NCI-H1417 treated with DMSO at 0.1 percent for 48 hours (cell line): Measurements from ENCODE around the gene DRC3.
A peak's percentile ranks its signal among the peaks of the same experiment; 100 is the strongest.

ENCODE experiments used
- DNase-seq: peaks from one replicate; lab custom pipeline; 2025; lab: John Stamatoyannopoulos, UW

DRC3 gene

GRCh38 chr17:18025241-18025944 is 52.7 kb downstream of the DRC3 start:
- DNase-seq = no peak

GRCh38 chr17:18025945-18026776 is 53.5 kb downstream of the DRC3 start:
- DNase-seq = no peak

GRCh38 chr17:18027280-18027679 is 54.6 kb downstream of the DRC3 start:
- DNase-seq = no peak

GRCh38 chr17:18028114-18028951 is 55.7 kb downstream of the DRC3 start:
- no peak for DNase-seq

GRCh38 chr17:18028952-18029540 is 56.4 kb downstream of the DRC3 start:
- DNase-seq = no peak

- DNase-seq = no peak
Observed at GRCh38 chr17:18031955-18032354, 59.3 kb downstream of the DRC3 start.

GRCh38 chr17:18033442-18034099 is 60.9 kb downstream of the DRC3 start:
- peak; percentile 13 for DNase-seq

GRCh38 chr17:18035704-18036103 is 63.0 kb downstream of the DRC3 start:
- DNase-seq = no peak

GRCh38 chr17:18037486-18037885 is 64.8 kb downstream of the DRC3 start:
- no peak for DNase-seq

GRCh38 chr17:18038149-18038850 is 65.6 kb downstream of the DRC3 start:
- DNase-seq = no peak

- DNase-seq = peak; percentile 76
Observed at GRCh38 chr17:18038861-18039534, 66.3 kb downstream of the DRC3 start, which contains the start of the genes ATPAF2 and GID4. Gene ATPAF2, minus strand, starts transcription at chr17:18039168. Its CDS starts 155 bp downstream, at chr17:18039013. Gene GID4, plus strand, starts transcription at chr17:18039408. Its CDS starts 57 bp downstream, at chr17:18039465.

- no peak for DNase-seq
Observed at GRCh38 chr17:18039535-18040260, 67.0 kb downstream of the DRC3 start.

GRCh38 chr17:18040261-18040858 is 67.7 kb downstream of the DRC3 start:
- DNase-seq = no peak

GRCh38 chr17:18041776-18042175 is 69.1 kb downstream of the DRC3 start:
- no peak for DNase-seq

- DNase-seq = no peak
Observed at GRCh38 chr17:18042983-18043382, 70.3 kb downstream of the DRC3 start.

GRCh38 chr17:18043491-18043890 is 70.8 kb downstream of the DRC3 start:
- DNase-seq = no peak

- DNase-seq = no peak
Observed at GRCh38 chr17:18044609-18045008, 71.9 kb downstream of the DRC3 start.

- DNase-seq = no peak
Observed at GRCh38 chr17:18045691-18046350, 73.2 kb downstream of the DRC3 start.
